HG02884 (cell line): Measurements from ENCODE around the gene SHQ1.
"Not testable (repeated sequence)": the region's sequence is repeated elsewhere in the genome, so short reads cannot be mapped to it uniquely, and the experiment has no call there.

Source experiments
- ATAC-seq: cut with Tn5 transposase; IDR thresholded peaks from one replicate; pipeline ENCODE4 v1.9.1; 2021; ENCODE audit warnings: mild to moderate bottlenecking, moderate library complexity; ENCODE audit not compliant: unreplicated experiment

Gene SHQ1

DNA sequence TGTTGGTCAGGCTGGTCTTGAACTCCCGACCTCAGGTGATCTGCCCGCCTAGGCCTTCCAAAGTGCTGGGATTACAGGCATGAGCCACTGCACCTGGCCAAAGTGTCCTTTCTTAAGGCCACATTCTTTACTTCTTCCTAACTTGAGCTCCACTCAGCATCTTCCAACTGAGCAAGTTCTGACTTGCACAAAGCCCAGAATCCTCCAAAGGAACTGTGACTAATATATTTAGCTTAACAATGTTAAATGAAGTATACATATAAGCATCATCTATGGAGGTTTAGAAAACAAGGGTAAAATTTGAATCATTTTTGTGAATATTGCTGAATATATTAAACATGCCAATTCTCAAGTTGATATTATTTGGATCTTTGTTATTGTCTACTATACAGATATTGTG lies 93.7 kb downstream of the SHQ1 start:
- no peak for ATAC-seq

DNA sequence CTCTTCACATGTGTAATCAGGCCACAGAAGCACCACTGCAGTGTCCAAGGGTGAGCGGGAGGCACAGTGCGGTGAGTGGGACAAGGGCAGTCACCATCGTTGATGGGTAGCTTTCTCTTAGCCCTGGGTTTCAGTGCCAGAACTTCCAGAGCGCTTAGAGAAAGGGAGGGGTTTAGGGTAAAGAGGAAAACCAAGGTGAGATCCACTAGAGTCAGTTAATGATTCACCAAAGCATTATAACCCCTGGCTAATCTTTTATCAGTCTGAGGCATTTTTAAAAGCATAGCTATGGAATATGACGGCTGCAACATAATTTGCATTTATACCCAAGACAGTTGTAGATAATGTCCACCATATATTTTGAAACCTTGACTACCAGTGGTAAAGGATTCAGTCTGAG lies 94.8 kb downstream of the SHQ1 start:
- ATAC-seq = no peak

DNA sequence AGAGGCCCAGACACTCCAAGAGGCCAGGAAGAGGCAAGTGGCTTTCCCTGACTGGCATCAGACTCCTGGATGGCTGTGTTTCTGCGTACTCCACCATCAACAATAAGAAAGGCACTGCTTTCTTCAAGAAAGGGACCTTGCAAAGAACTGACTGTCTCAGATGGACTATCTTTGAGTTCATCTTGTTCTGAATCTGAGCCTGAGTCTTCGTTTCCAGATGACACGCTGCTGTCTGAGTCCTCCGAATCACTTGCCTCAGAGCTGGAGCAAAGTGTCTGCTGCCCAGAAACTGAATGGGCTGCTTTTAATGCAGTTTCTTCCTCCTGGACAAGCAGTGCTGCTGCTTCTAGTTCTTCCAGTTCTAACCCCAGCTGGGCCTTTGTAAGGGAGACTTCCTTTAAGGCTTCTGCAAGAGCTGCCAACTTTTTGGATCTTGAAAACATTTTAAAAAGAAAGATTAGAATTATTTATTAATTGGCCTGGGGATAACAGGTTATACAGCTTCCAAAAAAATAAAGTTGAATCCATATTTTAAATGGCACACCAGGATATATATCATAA lies 97.8 kb downstream of the SHQ1 start:
- no peak for ATAC-seq

DNA sequence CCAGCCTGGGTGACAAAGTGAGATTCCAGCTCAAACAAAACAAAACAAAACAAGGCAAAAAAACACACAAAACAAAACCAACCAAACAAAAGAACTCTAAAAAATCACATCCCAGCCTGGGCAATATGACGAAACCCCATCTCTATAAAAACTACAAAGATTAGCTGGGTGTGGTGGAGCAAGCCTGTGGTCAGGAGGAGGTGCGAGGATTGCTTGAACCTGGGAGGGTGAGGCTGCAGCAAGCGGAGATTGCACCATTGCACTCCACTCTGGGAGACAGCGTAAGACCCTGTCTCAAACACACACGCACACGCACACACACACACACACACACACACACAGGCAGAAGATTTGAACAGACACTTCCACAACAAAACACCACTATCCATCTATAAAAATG lies 99.6 kb downstream of the SHQ1 start:
- no peak for ATAC-seq

DNA sequence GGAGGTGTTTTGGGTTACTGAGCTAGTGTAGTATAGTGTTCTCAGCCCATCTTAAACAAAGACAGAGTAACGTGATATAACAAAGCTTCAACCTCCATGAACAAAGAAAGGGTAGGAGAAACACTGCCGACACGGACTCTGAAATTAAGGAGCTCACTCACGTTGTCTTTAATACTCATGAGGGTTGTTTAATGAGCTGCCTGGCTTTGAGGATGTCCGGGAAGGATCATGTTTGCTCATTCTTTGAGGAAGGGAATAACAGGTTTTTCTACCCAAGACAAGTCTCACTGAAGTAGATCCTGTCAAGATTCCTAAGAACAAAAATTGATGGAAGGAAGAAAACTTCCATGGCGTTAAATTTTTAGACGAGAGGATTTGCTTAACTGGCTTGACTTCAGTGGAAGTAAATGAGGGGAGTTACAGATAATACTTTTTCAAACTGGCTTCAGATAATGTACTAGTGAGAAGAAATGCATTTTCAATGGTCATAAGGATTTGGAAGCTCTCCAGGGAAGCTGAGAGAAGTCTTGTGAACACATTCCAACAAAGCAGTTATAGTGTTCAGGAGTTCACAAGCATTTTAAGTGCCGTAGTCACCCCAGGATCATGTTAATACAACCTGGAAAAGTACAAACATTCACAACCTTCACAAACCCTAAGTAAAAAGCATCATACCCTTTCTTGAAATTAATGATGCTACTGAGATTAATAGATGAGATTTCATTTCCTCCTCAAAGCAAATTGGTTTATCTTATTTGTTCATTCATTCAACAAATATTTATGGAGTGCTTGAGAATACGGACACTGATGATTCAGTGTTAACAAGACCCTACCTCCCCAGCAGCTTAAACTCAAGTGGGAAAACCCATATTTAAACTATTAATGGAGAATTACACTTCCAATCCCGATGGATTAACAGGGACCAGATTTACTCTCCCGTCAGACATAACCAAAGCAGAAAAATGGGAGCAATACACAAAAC lies 101.5 kb downstream of the SHQ1 start:
- no peak for ATAC-seq

DNA sequence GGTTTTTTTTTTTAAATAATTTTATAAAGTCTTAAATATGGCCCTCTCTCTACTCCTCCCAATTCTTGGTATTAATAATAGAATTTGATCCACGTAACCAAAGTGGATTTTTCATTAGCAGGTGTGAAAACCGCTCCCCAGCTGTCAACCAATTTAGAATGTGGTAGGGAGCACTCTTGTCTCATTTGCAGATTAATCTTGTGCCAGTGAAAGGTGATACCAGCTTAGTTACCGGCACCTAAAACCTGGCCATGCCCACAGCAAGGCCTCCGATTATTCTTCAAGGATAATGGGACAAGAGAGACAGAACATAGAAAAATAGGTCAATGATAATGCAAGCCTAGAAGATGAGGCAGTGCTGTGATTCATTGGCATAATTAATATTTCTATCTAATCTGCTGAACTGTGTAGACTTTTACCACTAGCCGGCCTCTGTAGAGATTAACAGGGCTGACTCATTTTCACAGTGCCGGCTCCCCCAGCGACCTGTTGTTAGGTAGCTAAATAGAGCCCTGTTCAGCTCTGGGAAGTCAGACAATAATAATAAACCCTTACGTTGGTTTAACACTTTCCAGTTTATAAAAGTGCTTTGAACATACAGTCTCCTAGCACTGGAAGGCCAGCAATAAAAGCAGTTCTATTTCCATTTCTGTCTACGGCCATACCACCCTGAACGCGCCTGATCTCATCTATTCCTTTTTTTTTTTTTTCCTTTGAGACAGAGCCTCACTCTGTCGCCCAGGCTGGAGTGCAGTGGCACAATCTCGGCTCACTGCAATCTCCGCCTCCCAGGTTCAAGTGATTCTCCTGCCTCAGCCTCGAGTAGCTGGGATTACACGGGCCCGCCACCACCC lies 102.9 kb downstream of the SHQ1 start:
- ATAC-seq = no peak

DNA sequence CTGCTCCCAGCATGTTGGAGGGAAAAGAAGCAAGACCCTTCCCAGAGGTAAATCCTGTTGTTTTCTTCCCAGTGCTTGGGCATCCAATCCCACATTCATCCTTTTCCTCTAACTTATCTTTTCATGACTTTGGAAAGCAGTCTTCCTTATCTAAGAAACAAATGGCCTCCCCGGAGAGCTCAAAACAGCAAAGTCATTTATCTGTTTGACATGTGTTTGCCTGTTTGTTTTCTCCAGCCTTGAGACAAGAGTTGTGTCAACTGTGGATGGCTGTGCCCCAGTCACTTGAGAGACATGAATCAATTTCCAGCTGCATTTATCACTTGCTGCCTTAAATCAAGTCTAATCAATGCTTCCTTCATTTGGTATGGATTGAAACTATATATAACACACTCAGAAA lies 103.9 kb downstream of the SHQ1 start:
- no peak for ATAC-seq

DNA sequence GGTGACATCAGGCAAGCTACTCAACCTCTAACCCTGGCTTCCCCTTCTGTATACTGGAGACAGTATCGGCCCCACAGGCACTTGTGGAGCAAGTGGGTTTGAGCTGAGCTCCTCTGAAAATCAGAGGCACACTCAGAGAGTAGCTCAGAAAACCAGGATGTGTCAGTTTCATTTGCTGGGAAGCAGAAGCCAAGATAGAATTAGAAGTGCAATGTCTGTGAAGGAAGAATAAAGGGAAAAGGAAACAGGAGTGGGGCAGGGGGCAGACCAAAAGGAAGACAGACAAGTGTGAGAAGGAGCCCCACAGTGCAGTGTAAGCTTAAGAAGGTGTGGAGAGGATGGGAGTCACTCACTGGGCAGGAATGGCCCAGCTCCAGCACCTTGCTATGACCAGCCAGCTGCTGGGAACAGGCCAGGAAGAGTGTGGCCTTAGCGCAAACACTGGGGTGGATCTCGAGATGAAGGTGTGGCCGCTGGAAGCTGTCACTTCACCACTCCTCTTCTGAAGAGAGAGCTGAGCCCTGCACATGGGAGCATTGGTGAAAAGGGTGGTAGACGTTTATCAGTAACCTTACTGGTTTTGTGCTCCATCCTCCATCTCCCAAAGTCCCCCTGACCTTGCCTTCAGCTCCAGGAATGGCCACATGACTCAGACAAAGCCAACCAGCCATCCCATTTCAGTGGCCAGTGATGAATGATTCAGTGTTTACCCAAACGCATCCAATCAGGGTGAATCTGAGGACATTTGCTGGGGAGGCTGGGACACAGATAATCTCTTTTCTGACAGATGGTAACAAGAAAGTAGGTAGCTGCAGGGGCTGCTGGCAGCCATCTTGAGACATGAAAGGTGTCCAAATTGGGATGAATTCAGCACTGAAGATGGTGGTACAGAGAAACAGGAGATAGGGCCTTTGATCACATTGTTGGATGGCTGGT lies 108.4 kb downstream of the SHQ1 start:
- no peak for ATAC-seq

DNA sequence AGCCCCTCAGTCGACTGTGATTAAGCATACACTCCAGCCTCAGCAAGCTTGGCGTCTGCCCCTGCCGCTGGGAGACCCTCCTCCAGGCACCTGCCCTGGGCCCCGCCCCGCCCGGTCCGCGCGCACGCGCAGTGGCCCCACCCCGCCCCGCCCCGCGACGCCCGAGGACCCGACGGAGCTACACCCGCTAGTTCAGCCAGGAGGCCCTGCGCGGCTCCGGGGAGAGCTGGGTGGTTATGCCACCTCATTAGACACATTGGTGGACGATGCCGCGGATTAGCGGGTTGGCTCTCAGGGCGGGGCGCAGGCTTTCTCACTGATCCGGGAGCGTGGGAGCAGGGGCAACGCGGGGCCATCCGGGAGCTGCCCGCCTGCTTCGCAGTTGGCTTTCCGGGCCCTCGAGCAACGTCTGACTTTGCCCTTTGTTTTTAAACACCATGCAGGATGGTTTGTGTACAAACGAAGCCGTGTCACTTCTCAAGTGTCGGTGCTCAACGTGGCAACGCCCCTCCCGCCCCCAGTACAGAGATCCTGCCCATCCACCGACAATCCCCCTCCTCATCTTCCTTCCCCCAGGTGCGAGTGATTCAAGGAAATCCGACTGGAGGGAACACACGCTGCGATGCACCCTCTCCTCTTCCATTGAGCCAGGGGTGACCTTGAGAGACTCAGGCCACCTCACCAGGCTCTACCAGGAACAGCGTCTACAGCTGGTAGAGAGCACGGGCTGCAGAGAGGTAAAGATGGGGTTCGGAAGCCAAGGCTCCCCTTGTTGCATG lies 109.3 kb downstream of the SHQ1 start:
- no peak for ATAC-seq

DNA sequence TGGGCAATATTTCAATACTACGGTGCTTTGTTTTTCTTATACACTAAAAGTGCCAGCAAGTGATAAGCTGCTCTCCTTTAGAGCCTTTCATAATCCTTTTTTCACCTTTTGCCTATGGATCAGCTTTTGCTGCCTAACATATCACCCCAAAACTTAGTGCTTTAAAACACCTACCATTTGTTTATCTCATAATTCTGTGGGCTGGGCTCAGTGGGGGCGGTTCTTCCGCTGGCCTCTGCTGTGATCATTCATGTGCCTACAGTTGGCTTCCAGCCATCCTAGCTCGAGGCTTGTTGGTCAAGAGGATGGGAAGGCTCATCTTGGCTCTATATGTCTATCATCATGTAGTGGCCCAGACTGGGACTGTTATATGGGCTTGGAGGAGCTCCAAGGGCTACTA lies 113.2 kb downstream of the SHQ1 start:
- not testable (repeated sequence) for ATAC-seq

DNA sequence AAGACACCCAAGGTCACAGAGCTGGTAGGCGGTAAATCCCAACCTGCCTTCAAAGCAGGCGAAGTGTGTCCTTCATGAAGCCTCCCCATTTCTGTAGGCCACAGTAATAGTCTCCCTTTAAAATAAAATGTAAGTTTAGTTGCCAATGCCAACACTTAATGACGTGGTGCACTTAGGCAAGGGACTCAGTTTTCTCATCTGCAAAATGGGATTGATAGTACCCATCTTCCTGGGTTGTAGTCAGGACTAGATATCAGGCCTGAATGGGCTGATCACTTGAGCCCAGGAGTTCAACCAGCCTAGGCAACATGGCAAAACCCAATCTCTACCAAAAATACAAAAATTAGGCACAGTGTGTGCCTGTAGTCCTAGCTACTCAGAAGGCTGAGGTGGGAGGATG lies 114.6 kb downstream of the SHQ1 start:
- ATAC-seq = no peak

DNA sequence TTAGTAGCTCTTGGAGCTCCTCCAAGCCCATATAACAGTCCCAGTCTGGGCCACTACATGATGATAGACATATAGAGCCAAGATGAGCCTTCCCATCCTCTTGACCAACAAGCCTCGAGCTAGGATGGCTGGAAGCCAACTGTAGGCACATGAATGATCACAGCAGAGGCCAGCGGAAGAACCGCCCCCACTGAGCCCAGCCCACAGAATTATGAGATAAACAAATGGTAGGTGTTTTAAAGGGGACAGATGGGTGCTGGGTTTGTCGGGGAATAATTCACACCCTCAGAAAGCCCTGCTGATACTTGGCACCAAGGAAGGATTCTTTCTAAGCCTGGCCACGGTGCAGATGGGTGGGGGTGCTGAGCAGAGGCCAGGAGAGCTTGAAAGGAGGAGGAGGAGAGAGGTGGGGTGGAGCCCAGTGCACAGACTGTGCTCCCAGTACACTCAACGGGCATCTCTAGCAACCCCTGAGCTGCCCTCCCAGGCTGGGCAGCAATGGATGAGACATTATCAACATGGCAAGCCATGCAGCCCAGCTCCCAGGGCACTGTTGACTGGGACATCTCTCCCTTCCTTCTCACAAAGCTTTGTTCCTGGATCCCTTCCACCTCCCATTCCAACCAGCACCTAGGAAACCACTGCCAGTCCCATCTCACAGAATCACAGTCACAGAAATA lies 115.4 kb downstream of the SHQ1 start:
- not testable (repeated sequence) for ATAC-seq

DNA sequence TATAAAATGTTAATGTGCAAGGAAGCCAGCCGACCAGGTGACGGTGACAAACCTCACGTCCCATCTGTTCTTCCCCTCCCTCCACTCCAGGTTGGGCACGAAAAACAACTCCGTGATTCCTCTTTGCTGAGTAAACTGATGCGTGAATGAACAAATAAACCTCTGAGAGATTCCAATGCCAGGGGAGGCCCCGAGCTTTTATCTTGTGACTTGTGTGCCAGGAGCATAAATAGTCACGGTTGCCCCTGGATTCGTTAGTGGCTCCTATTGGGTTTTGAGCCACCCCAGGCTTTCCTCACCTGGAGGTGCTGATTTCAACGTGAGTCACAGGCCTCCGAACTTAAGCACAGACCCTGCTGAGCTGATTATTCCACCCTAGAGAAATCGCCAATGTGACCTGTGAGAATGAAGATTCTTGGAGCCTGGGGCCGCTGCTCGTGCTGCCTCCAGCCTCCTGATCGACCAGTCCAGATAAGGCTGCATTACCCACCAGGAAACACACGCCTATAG lies 119.2 kb downstream of the SHQ1 start:
- ATAC-seq = no peak

DNA sequence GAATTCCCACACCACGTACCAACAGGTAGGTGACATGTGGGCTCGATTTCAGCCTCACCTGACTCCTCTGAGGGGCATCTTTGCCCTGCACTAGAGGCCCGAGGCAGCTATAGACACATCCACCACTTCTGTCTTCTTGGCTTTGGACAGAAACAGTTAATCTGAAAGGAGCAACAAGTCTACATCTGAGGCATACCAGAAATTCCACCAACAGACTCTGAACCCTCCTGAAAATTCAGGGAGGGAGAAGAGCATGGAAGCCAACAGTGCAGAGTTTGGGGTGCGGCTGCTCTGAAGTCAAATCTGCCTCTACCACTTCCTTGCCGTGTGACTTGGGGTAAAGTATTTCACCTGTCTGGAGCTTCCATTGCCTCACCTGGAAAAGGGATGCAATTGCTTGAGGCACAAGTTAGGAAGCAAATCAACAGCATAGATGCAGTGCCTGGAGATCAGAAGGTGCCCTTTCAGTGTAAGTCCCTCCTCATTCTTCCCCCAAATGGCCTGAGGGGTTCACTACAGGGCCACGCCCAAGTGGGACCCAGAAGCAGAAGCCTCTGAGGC lies 119.8 kb downstream of the SHQ1 start:
- ATAC-seq = no peak

DNA sequence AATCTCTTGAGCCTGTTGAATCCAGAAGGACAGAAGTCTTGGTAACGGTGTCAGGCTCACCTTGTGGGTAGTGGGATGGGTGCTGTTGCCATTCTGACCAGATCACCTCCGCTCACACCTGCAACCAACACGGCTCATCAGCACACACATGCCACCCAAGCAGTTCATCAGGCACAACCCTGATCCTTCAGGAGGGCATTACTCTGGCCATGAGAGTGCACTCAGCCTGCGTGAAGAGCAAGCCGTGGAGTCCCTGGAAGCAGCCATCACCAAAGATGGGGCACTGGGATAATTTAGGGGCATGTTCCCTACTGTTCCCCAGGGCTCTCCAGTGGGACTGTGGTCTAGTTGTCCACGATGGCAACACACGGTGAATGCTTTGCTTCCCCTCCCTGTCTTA lies 120.5 kb downstream of the SHQ1 start:
- no peak for ATAC-seq

DNA sequence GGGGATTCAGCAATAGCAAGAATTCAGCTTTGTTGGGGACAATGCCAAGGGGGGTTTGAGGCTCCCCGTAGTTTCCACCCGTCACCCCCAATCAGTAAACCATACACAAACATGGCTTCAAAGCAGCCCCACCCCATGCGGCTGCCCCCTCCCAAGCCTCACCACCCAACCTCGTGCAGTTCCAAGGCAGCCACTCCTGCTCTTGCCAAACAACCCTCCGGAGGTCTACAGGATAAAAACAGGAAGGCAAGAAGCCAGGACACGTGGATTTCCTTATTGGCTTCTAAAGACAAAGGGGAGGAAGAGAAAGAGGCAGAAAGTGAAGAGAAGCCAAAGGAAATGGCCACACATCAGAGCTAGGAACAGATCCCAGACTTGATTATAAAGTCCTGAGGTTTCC lies 121.1 kb downstream of the SHQ1 start:
- no peak for ATAC-seq

DNA sequence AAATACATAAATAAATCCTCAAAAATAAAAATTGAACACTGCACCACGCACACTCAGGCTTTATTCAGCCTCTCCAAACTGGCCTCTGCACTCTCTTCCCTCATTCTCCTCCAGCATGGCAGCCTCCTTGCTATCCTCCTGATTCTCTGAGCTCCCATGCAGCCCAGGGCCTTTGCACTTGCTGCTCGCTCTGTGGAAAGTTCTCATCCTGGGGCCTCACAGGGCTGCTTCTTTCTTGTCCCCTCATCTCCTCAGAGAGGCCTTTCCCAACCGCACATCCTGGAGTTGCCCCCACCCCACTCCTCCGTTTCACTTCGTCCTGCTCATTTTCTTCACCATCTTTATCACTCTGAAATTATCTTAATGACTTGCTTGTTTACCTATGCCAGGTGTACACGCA lies 123.0 kb downstream of the SHQ1 start:
- no peak for ATAC-seq

DNA sequence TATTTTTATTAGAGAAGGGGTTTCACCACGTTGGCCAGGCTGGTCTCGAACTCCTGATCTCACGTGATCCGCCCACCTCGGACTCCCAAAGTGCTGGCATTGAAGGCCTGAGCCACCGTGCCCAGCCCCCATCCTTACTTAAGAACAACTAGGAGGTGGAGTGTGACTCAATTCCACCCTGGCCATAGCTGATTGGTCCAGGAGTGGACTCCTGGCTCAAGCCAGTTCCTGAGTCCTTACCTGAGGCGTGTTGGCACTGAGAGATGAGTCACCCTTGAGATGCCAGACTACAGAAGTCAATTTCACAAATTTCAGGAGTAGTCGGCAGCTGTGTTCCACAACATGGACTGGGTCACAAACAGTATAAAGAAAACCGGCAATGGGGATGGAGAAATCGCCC lies 124.2 kb downstream of the SHQ1 start:
- no peak for ATAC-seq
